NCI-H345 treated with DMSO at 0.1 percent for 48 hours (cell line): ENCODE data around the gene IAH1.

Experiments
- DNase-seq: peaks from one replicate; lab custom pipeline; 2025; ENCODE audit not compliant: unreplicated experiment; lab: John Stamatoyannopoulos, UW

IAH1 gene

GRCh38 chr2:9474361-9475057 lies at the start of gene IAH1:
Gene IAH1 (plus strand): TSS chr2:9474551. CDS start chr2:9474567, 16 bp downstream.
- peak; percentile 32 for DNase-seq

- DNase-seq = no peak
These were observed 45.3 kb upstream of the IAH1 start for GRCh38 chr2:9428965-9429577.

GRCh38 chr2:9430316-9431293 lies 43.7 kb upstream of the IAH1 start:
- no peak for DNase-seq

GRCh38 chr2:9434489-9434888 lies 39.9 kb upstream of the IAH1 start:
- no peak for DNase-seq

GRCh38 chr2:9439536-9439935 lies 34.8 kb upstream of the IAH1 start:
- DNase-seq = no peak

GRCh38 chr2:9440058-9440727 lies 34.2 kb upstream of the IAH1 start:
- no peak for DNase-seq

GRCh38 chr2:9441556-9441955 lies 32.8 kb upstream of the IAH1 start:
- no peak for DNase-seq

GRCh38 chr2:9443526-9443925 lies 30.8 kb upstream of the IAH1 start:
- no peak for DNase-seq

GRCh38 chr2:9445089-9445488 lies 29.3 kb upstream of the IAH1 start:
- no peak for DNase-seq

- no peak for DNase-seq
These were observed 23.1 kb upstream of the IAH1 start for GRCh38 chr2:9451231-9451630.

- DNase-seq = no peak
These were observed 13.8 kb upstream of the IAH1 start for GRCh38 chr2:9460441-9461017.

GRCh38 chr2:9461079-9461478 lies 13.3 kb upstream of the IAH1 start:
- DNase-seq = no peak

- no peak for DNase-seq
These were observed 12.0 kb upstream of the IAH1 start for GRCh38 chr2:9462313-9462712.

GRCh38 chr2:9462886-9463697 lies 11.3 kb upstream of the IAH1 start:
- DNase-seq = peak; percentile 54

GRCh38 chr2:9463698-9464034 lies 10.7 kb upstream of the IAH1 start:
- no peak for DNase-seq

- no peak for DNase-seq
These were observed 9.2 kb upstream of the IAH1 start for GRCh38 chr2:9465170-9465569.

- no peak for DNase-seq
These were observed 8.1 kb upstream of the IAH1 start for GRCh38 chr2:9466147-9466683.

GRCh38 chr2:9467687-9468086 lies 6.7 kb upstream of the IAH1 start:
- no peak for DNase-seq

- DNase-seq = no peak
These were observed 3.1 kb upstream of the IAH1 start for GRCh38 chr2:9471206-9471605.

GRCh38 chr2:9472511-9472910 lies 1.8 kb upstream of the IAH1 start:
- no peak for DNase-seq
